Keratinocyte (primary cell): Measurements from ENCODE around the gene GFOD2. TPM values are rescaled to one million over a fixed set of nuclear protein-coding genes. Genes with fewer than 3 reads are reported as not detected.

Experiments used
- DNase-seq: peaks from one replicate; pipeline ENCODE4 v3.0.0-alpha.2; 2011; ENCODE audit warnings: low read depth, missing footprints, low spot score
- FAIRE-seq: peaks from 2 replicates; lab custom pipeline; 2011; peaks lifted over from hg19 to GRCh38; lab: Jason Lieb, UNC
- H2AFZ ChIP-seq: 2 replicates; pipeline ENCODE4 v1.6.0; 2012; ENCODE audit warnings: low read length, control low read depth, inconsistent platforms; ENCODE audit not compliant: control insufficient read depth
- H3K27ac ChIP-seq: 2 replicates; pipeline ENCODE4 v1.5.1; 2011; ENCODE audit warnings: low read length; ENCODE audit not compliant: control insufficient read depth, insufficient read depth
- H3K27me3 ChIP-seq: 3 replicates; pipeline ENCODE4 v1.6.0; 2011; ENCODE audit warnings: low read length; ENCODE audit not compliant: control insufficient read depth, insufficient read depth; ENCODE audit errors: extremely low read depth
- H3K36me3 ChIP-seq, 2 experiments: 2 replicates in 1 of 2; 3 replicates in 1 of 2; pipeline ENCODE4 v1.5.1; 2011; ENCODE audit warnings: low read length in 2 of 2, mild to moderate bottlenecking in 1 of 2; ENCODE audit not compliant: control insufficient read depth in 2 of 2, insufficient read depth in 2 of 2; ENCODE audit errors: extremely low read depth in 1 of 2
- H3K4me1 ChIP-seq: 3 replicates; pipeline ENCODE4 v1.5.1; 2011; ENCODE audit warnings: low read length; ENCODE audit not compliant: control insufficient read depth, insufficient read depth; ENCODE audit errors: extremely low read depth
- H3K4me2 ChIP-seq: 3 replicates; pipeline ENCODE4 v1.6.0; 2011; ENCODE audit warnings: low read depth, low read length; ENCODE audit not compliant: control insufficient read depth, insufficient read depth; ENCODE audit errors: extremely low read depth
- H3K4me3 ChIP-seq, 3 experiments: fragments of 200-600 bp in 1 of 3; sonication (generic) in 1 of 3; 2 replicates in 2 of 3; 3 replicates in 1 of 3; pipeline ENCODE4 v1.5.1; 2011 to 2016; ENCODE audit warnings: low read length in 3 of 3, mild to moderate bottlenecking in 3 of 3, control low read depth in 2 of 3, inconsistent platforms in 1 of 3, low read depth in 1 of 3, mixed read lengths in 1 of 3, mixed run types in 1 of 3, moderate library complexity in 1 of 3; ENCODE audit not compliant: control insufficient read depth in 2 of 3, insufficient read depth in 2 of 3; ENCODE audit errors: extremely low read depth in 1 of 3
- H3K79me2 ChIP-seq: 2 replicates; pipeline ENCODE4 v1.6.0; 2012; ENCODE audit warnings: low read length; ENCODE audit not compliant: control insufficient read depth, insufficient read depth
- H3K9ac ChIP-seq: 3 replicates; pipeline ENCODE4 v1.6.0; 2011; ENCODE audit warnings: low read length; ENCODE audit not compliant: control insufficient read depth, insufficient read depth; ENCODE audit errors: extremely low read depth
- H3K9me1 ChIP-seq: 3 replicates; pipeline ENCODE4 v1.6.0; 2011; ENCODE audit warnings: low read length; ENCODE audit not compliant: control insufficient read depth, insufficient read depth; ENCODE audit errors: extremely low read depth
- H3K9me3 ChIP-seq: 2 replicates; pipeline ENCODE4 v1.5.1; 2012; ENCODE audit warnings: low read depth, low read length; ENCODE audit not compliant: control insufficient read depth
- H4K20me1 ChIP-seq: 3 replicates; pipeline ENCODE4 v1.6.0; 2011; ENCODE audit warnings: low read length; ENCODE audit not compliant: control insufficient read depth, insufficient read depth; ENCODE audit errors: extremely low read depth
- CTCF ChIP-seq, 3 experiments: IDR thresholded peaks in 1 of 3; conservative IDR thresholded peaks in 1 of 3; optimal IDR thresholded peaks in 1 of 3; 2 replicates in 2 of 3; 3 replicates in 1 of 3; pipeline versions ENCODE3 to v1.5.1; 2011; ENCODE audit warnings: low read length in 3 of 3, mild to moderate bottlenecking in 3 of 3, moderate library complexity in 2 of 3, control low read depth in 1 of 3, inconsistent platforms in 1 of 3; ENCODE audit not compliant: insufficient read depth in 2 of 3; ENCODE audit errors: extremely low read depth in 1 of 3
- EZH2 ChIP-seq: IDR thresholded peaks from one replicate; pipeline ENCODE4 v1.6.1; 2012; ENCODE audit warnings: inconsistent platforms, mild to moderate bottlenecking, low read length, moderate library complexity
- dilution Hi-C: fragments of 300-500 bp; cut with MboI; formaldehyde crosslinking; loops from one replicate; pipeline ENCODE4 v1.7.0; 2020; ENCODE audit warnings: low sequenced_read_pairs; ENCODE audit not compliant: extremely low pct_ligation_motif_present
- polyA plus RNA-seq, 5 experiments: library from polyadenylated mRNA; depleted of rRNA in 3 of 5; stranded (reverse) in 3 of 5; stranded (forward) in 1 of 5; unstranded in 1 of 5; fragments of >200 nt; gene quantifications; 1 replicate in 1 of 5; 2 replicates in 3 of 5; 3 replicates in 1 of 5; pipeline versions ENCODE4 v1.2.1 to v1.2.3, GENCODE V29; 2011 to 2012; ENCODE audit warnings: missing spikeins in 2 of 5, low read depth in 1 of 5, low replicate concordance in 1 of 5

Gene GFOD2
- polyA plus RNA-seq, 1 donor (not counting 4 experiments of a cell fraction or from before 2014, with no cell fraction given) = 13.2 TPM

GRCh38 chr16:67679935-67680897, 38.9 kb downstream of the GFOD2 start:
- H3K79me2 ChIP-seq = no peaks in the 10 kb centered on the region
- no peaks in the 10 kb centered on the region for H3K9me1 ChIP-seq
- H3K9ac ChIP-seq = no peak overlapping the region
- H3K27me3 ChIP-seq = no peaks in the 10 kb centered on the region
- DNase-seq (no peak), FAIRE-seq (no peak)
- H3K4me3 ChIP-seq = no peak overlapping the region
- H4K20me1 ChIP-seq = no peaks in the 10 kb centered on the region
- peaks cover 14% of the 10 kb centered on the region for H3K4me1 ChIP-seq
- no peak overlapping the region for H3K4me2 ChIP-seq
- H3K9me3 ChIP-seq = no peaks in the 10 kb centered on the region
- peaks cover under 1 to 5% of the 10 kb centered on the region in 2 experiments for H3K36me3 ChIP-seq
- H2AFZ ChIP-seq = no peak overlapping the region
- no peak overlapping the region for H3K27ac ChIP-seq
- TF ChIP-seq CTCF (optimal IDR thresholded peaks at IDR 0.05 in 1 of 3, IDR thresholded peaks at IDR 0.05 in 1 of 3, conservative IDR thresholded peaks at IDR 0.05 in 1 of 3; ENCODE audit: extremely low read depth in 1 of 3, insufficient read depth in 2 of 3, low read length in 3 of 3) (no peak), EZH2 (no peak)
- dilution Hi-C loops = no loop called here

- H3K27me3 ChIP-seq = no peaks in the 10 kb centered on the region
- H3K4me2 ChIP-seq = no peak overlapping the region
- no peak for TF ChIP-seq EZH2
- TF ChIP-seq CTCF (optimal IDR thresholded peaks at IDR 0.05 in 1 of 3, IDR thresholded peaks at IDR 0.05 in 1 of 3, conservative IDR thresholded peaks at IDR 0.05 in 1 of 3; ENCODE audit: extremely low read depth in 1 of 3, insufficient read depth in 2 of 3, low read length in 3 of 3) = no peak
- H3K4me3 ChIP-seq = no peak overlapping the region
- H3K27ac ChIP-seq = no peak overlapping the region
- H3K79me2 ChIP-seq = no peaks in the 10 kb centered on the region
- no peak overlapping the region for H2AFZ ChIP-seq
- no peak for DNase-seq
- H3K9me3 ChIP-seq = no peaks in the 10 kb centered on the region
- H3K9ac ChIP-seq = no peak overlapping the region
- H3K9me1 ChIP-seq = no peaks in the 10 kb centered on the region
- FAIRE-seq = no peak
- dilution Hi-C loops = no loop called here
- H3K4me1 ChIP-seq = peaks cover 10% of the 10 kb centered on the region
- peaks cover 0 to 8% of the 10 kb centered on the region in 2 experiments for H3K36me3 ChIP-seq
- H4K20me1 ChIP-seq = no peaks in the 10 kb centered on the region
Observed at GRCh38 chr16:67678354-67679023, 40.6 kb downstream of the GFOD2 start.
